ENCODE results near the gene CCDC138. TPM values are rescaled to one million over a fixed set of nuclear protein-coding genes. Genes with fewer than 3 reads are reported as not detected.

Gene CCDC138
- total and polyA plus RNA-seq, 7 donors = 0.39 to 2.4 (median 1.5) TPM

DNA sequence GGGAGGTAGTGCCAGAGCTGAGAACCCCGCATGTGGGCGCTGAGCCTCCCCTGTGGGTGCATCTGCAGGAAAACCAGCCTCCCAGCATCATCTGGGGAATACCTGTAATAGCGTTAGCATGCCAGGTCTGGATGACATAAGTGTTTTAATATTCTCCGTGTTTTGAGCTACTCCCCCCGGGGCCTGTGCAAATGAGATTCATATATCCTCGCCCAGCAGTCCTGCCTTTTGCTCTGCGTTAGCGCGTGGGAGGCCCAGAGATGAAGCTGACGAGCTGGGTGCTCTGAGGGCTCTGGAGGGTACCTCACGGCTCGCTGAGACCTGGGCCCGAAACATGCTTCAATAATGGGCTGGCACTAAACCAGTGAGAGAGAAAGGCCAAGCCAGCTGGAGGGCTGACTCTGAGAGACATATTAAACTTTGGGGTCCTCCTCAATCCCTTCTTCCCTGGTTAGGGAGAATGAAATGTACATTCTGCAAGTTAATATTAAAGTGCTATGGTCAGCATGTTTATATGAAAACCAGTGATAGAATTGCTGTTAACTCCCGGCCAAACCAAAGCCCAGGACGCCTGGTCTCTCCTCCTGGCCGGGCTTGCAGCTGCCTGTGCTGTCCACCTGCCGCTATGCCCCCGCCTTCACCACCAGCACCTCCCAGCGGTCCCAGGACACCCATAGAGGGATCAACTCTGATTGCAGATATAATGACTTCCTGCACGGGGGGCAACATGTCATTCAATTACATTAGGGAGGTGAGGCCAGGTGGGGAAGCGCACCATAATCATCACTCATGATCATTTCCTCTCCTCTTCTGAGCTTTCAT, 125.4 kb downstream of the CCDC138 start:
- no peak overlapping the region for H3K4me3 ChIP-seq
- no peaks in the 10 kb centered on the region for H3K9me3 ChIP-seq
- no peak overlapping the region for H3K27ac ChIP-seq
- no peaks in the 10 kb centered on the region for H3K36me3 ChIP-seq (ENCODE audit: insufficient read depth in 1 of 2, low read depth in 1 of 2)
- DNase-seq (no peak), ATAC-seq (no peak)
- peaks cover 0 to 9% (median 0%) of the 10 kb centered on the region in 3 donors for H3K27me3 ChIP-seq (ENCODE audit: insufficient read depth in 3 of 3, low read length in 2 of 3)
- H3K4me1 ChIP-seq = no peaks in the 10 kb centered on the region
- intact Hi-C loops (cut with DNase I) = no loop called here
- TF ChIP-seq, protein P1, sequence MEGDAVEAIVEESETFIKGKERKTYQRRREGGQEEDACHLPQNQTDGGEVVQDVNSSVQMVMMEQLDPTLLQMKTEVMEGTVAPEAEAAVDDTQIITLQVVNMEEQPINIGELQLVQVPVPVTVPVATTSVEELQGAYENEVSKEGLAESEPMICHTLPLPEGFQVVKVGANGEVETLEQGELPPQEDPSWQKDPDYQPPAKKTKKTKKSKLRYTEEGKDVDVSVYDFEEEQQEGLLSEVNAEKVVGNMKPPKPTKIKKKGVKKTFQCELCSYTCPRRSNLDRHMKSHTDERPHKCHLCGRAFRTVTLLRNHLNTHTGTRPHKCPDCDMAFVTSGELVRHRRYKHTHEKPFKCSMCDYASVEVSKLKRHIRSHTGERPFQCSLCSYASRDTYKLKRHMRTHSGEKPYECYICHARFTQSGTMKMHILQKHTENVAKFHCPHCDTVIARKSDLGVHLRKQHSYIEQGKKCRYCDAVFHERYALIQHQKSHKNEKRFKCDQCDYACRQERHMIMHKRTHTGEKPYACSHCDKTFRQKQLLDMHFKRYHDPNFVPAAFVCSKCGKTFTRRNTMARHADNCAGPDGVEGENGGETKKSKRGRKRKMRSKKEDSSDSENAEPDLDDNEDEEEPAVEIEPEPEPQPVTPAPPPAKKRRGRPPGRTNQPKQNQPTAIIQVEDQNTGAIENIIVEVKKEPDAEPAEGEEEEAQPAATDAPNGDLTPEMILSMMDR (IDR thresholded peaks at IDR 0.05) = no peak
- WGBS, 3 donors = 80 to 85% (median 81%) methylated on average over 21 of the region's 21 CpGs

DNA sequence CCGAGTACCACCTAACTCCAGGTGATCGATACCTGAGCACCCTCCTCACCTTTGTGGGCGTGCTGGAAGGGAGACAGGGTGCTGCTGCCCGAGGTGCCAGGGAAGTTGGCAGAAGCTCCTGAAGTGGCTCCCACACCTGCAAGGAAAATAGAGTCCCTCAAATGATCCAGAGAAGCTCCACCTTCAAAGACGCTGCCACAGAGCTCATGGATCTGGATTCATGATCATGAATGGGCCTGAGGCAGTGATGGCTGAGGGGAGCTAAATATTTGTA, 126.0 kb downstream of the CCDC138 start:
- WGBS, 3 donors = 87 to 95% (median 92%) methylated on average over 5 of the region's 5 CpGs
- intact Hi-C loops (cut with DNase I) = no loop called here

DNA sequence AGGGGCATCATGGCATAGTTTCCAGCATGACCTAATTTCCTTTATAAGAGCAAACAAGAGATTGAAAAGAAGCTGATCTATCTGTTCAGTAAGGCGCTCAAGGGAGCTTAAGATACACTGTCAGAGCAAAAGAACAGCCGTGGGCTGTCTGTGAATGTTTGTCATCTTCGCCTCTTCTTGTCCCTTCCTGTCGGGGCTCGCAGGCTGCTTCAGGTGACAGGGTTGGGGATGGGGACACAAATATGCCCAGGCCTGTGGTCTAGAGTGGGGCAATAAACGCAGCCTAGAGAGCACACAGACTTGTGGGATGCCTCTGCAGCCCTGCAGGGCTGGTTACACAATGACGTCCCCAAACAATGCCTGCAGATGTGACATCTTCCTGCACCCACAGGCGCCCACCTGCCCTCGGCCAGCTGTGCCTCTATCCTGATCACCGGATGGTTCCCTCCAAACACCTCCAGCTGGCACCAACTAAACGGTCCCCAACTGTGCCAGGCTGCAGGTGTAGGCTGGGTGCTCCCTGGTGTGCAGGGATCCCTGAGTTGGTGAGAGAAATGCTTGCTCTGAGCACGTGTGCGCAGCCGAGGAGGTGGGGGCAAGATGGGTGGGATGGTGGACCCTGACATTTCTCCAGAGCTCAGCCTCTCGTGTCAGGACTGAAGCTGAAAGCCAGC, 129.7 kb downstream of the CCDC138 start:
- H3K27ac ChIP-seq = no peak overlapping the region
- peaks cover 0 to 9% (median 0%) of the 10 kb centered on the region in 3 donors for H3K27me3 ChIP-seq (ENCODE audit: insufficient read depth in 3 of 3, low read length in 2 of 3)
- intact Hi-C loops (cut with DNase I) = no loop called here
- no peak for DNase-seq
- H3K36me3 ChIP-seq (ENCODE audit: insufficient read depth in 1 of 2, low read depth in 1 of 2) = no peaks in the 10 kb centered on the region
- H3K4me3 ChIP-seq = no peak overlapping the region
- H3K4me1 ChIP-seq = no peaks in the 10 kb centered on the region
- ATAC-seq = no peak
- WGBS, 3 donors = 75 to 79% (median 77%) methylated on average over 15 of the region's 15 CpGs
- no peaks in the 10 kb centered on the region for H3K9me3 ChIP-seq
- TF ChIP-seq, protein P1 (IDR thresholded peaks at IDR 0.05) = no peak

More for the DNA sequence above, 126.0 kb downstream of the CCDC138 start:
- peaks cover 0 to 10% (median 0%) of the 10 kb centered on the region in 3 donors for H3K27me3 ChIP-seq (ENCODE audit: insufficient read depth in 3 of 3, low read length in 2 of 3)
- H3K4me1 ChIP-seq = no peaks in the 10 kb centered on the region
- ATAC-seq (no peak), DNase-seq (no peak)
- H3K27ac ChIP-seq = no peak overlapping the region
- TF ChIP-seq, protein P1 (IDR thresholded peaks at IDR 0.05) = no peak
- no peaks in the 10 kb centered on the region for H3K9me3 ChIP-seq
- H3K36me3 ChIP-seq (ENCODE audit: insufficient read depth in 1 of 2, low read depth in 1 of 2) = no peaks in the 10 kb centered on the region
- H3K4me3 ChIP-seq = no peak overlapping the region

DNA sequence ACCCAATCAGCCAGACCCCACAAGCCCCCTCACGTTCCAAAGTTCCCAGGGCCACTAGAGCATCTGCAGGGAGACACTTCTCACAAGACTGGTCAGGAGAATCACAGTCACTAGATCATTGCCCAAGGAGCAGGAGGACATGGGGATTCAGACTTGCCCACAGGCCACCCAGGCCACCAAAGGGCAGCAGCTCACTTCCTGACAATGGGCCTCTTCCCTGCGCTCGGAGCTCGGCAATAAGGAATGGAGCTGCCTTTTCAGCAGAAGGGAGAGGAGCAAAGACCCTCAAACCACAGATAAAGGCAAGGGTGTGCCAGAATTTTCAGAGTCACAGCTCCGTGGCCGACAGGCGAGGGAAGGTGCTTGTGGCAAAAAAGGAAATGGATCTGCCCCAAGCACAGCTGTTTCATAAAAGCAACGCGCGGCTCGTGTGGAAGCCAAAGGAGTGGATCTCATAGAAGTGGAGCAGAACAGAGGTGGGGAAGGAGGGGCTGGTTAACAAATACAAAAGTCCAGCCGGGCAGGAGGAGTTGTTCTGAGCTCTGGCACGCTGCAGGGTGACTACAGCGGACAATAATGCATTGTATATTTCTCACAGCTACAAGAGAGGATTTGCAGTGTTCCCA, 130.3 kb downstream of the CCDC138 start:
- 27 to 34% (median 34%) methylated on average over 14 of the region's 14 CpGs for WGBS, 3 donors
- Histone ChIP-seq H3K36me3 (ENCODE audit: insufficient read depth in 1 of 2, low read depth in 1 of 2) (no peaks in the 10 kb centered on the region), H3K4me3 (no peak overlapping the region), H3K27me3 (ENCODE audit: insufficient read depth in 3 of 3, low read length in 2 of 3) (peaks cover 0 to 9% (median 0%) of the 10 kb centered on the region in 3 donors), H3K9me3 (no peaks in the 10 kb centered on the region), H3K4me1 (no peaks in the 10 kb centered on the region), H3K27ac (no peak overlapping the region)
- DNase-seq = no peak
- no peak for ATAC-seq
- intact Hi-C loops (cut with DNase I) = no loop called here
- TF ChIP-seq, protein P1 (IDR thresholded peaks at IDR 0.05) = no peak

Data from psoas muscle (tissue), 8 donors.